H9 (cell line): ENCODE measurements around the gene TRABD2B. TPM values are rescaled to one million over a fixed set of nuclear protein-coding genes. Genes with fewer than 3 reads are reported as not detected.

Source experiments
- DNase-seq: peaks from one replicate; pipeline ENCODE4 v3.0.0-alpha.2; 2017
- H2AFZ ChIP-seq: one replicate; pipeline ENCODE4 v1.6.1; 2013; ENCODE audit warnings: mild to moderate bottlenecking, low read length, control low read depth, moderate library complexity
- H2AK5ac ChIP-seq: 2 replicates; pipeline ENCODE4 v1.6.1; 2013; ENCODE audit warnings: low read length, control low read depth, mixed read lengths; ENCODE audit not compliant: insufficient read length
- H2BK120ac ChIP-seq: one replicate; pipeline ENCODE4 v1.6.1; 2013; ENCODE audit warnings: low read depth, mild to moderate bottlenecking, low read length, control low read depth, inconsistent platforms; ENCODE audit not compliant: poor library complexity, severe bottlenecking
- H2BK12ac ChIP-seq: 2 replicates; pipeline ENCODE4 v1.6.1; 2013; ENCODE audit warnings: low read length, control low read depth, mixed read lengths, low read depth; ENCODE audit not compliant: insufficient read length
- H2BK15ac ChIP-seq: 2 replicates; pipeline ENCODE4 v1.6.1; 2013; ENCODE audit warnings: low read depth, low read length, control low read depth
- H2BK20ac ChIP-seq: one replicate; pipeline ENCODE4 v1.6.1; 2013; ENCODE audit warnings: low read depth, mild to moderate bottlenecking, low read length, control low read depth, inconsistent platforms; ENCODE audit not compliant: poor library complexity, severe bottlenecking
- H2BK5ac ChIP-seq: 2 replicates; pipeline ENCODE4 v1.6.1; 2013; ENCODE audit warnings: low read length, control low read depth, mixed read lengths; ENCODE audit not compliant: insufficient read length
- H3K14ac ChIP-seq: 2 replicates; pipeline ENCODE4 v1.6.1; 2013; ENCODE audit warnings: low read length, control low read depth; ENCODE audit not compliant: insufficient read depth
- H3K18ac ChIP-seq: 2 replicates; pipeline ENCODE4 v1.6.1; 2013; ENCODE audit warnings: low read depth, mild to moderate bottlenecking, mixed read lengths, low read length, control low read depth; ENCODE audit not compliant: insufficient read length
- H3K23ac ChIP-seq: 2 replicates; pipeline ENCODE4 v1.6.1; 2013; ENCODE audit warnings: low read length, control low read depth, mixed read lengths, low read depth; ENCODE audit not compliant: insufficient read length
- H3K23me2 ChIP-seq: 2 replicates; pipeline ENCODE4 v1.6.1; 2013; ENCODE audit warnings: low read depth, mild to moderate bottlenecking, mixed read lengths, low read length, control low read depth; ENCODE audit not compliant: insufficient read length, poor library complexity, severe bottlenecking
- H3K27ac ChIP-seq: 2 replicates; pipeline ENCODE4 v1.5.1; 2013; ENCODE audit warnings: low read length, control low read depth, mixed read lengths, low read depth; ENCODE audit not compliant: insufficient read length
- H3K27me3 ChIP-seq: 2 replicates; pipeline ENCODE4 v1.6.1; 2013; ENCODE audit warnings: low read length, control low read depth, inconsistent platforms; ENCODE audit not compliant: insufficient read depth
- H3K4ac ChIP-seq: 2 replicates; pipeline ENCODE4 v1.6.1; 2013; ENCODE audit warnings: low read depth, mild to moderate bottlenecking, control low read depth, inconsistent platforms, low read length, moderate library complexity
- H3K4me1 ChIP-seq: 2 replicates; pipeline ENCODE4 v1.6.1; 2013; ENCODE audit warnings: low read length, control low read depth, inconsistent platforms; ENCODE audit not compliant: insufficient read depth
- H3K4me2 ChIP-seq: 2 replicates; pipeline ENCODE4 v1.6.1; 2013; ENCODE audit warnings: low read length, control low read depth, mixed read lengths; ENCODE audit not compliant: insufficient read length, insufficient read depth
- H3K56ac ChIP-seq: 2 replicates; pipeline ENCODE4 v1.6.1; 2013; ENCODE audit warnings: low read depth, mild to moderate bottlenecking, mixed read lengths, low read length, control low read depth; ENCODE audit not compliant: insufficient read length
- H3K79me1 ChIP-seq: 2 replicates; pipeline ENCODE4 v1.6.1; 2013; ENCODE audit warnings: low read depth, mild to moderate bottlenecking, moderate library complexity, low read length, control low read depth, inconsistent platforms; ENCODE audit not compliant: insufficient read depth, poor library complexity, severe bottlenecking
- H3K79me2 ChIP-seq: 2 replicates; pipeline ENCODE4 v1.6.1; 2013; ENCODE audit warnings: low read length, control low read depth, inconsistent platforms; ENCODE audit not compliant: insufficient read depth
- H3K9ac ChIP-seq: 2 replicates; pipeline ENCODE4 v1.6.1; 2013; ENCODE audit warnings: low read length, control low read depth, mixed read lengths; ENCODE audit not compliant: insufficient read length; ENCODE audit errors: extremely low read depth
- H3K9me3 ChIP-seq: one replicate; pipeline ENCODE4 v1.6.1; 2013; ENCODE audit warnings: low read depth, low read length, inconsistent platforms; ENCODE audit not compliant: control insufficient read depth
- H3T11ph ChIP-seq: one replicate; pipeline ENCODE4 v1.6.1; 2013; ENCODE audit warnings: mild to moderate bottlenecking, low read length, control low read depth, inconsistent platforms
- H4K20me1 ChIP-seq: one replicate; pipeline ENCODE4 v1.6.1; 2013; ENCODE audit not compliant: control insufficient read depth, insufficient read length, insufficient read depth
- H4K5ac ChIP-seq: 2 replicates; pipeline ENCODE4 v1.6.1; 2013; ENCODE audit warnings: low read depth, mild to moderate bottlenecking, mixed read lengths, low read length, control low read depth; ENCODE audit not compliant: insufficient read length
- H4K8ac ChIP-seq: replicated peaks from 2 replicates; pipeline ENCODE4 v1.6.1; 2013; ENCODE audit warnings: low read length, control low read depth, mixed read lengths, low read depth; ENCODE audit not compliant: insufficient read length
- H4K91ac ChIP-seq: 2 replicates; pipeline ENCODE4 v1.6.1; 2013; ENCODE audit warnings: low read depth, mild to moderate bottlenecking, moderate library complexity, mixed read lengths, low read length, control low read depth; ENCODE audit not compliant: insufficient read length
- H3K27ac Mint-ChIP-seq, 3 experiments: 2 replicates in 2 of 3; 3 replicates in 1 of 3; pipeline ENCODE4 v1.8.0; 2020 to 2021; ENCODE audit warnings: mixed read lengths in 3 of 3, mild to moderate bottlenecking in 1 of 3, moderate library complexity in 1 of 3
- H3K27me3 Mint-ChIP-seq: 2 replicates; pipeline ENCODE4 v1.8.0; 2021; ENCODE audit warnings: low read depth, mild to moderate bottlenecking, moderate library complexity, mixed read lengths
- H3K36me3 Mint-ChIP-seq, 3 experiments: 2 replicates in 2 of 3; 3 replicates in 1 of 3; pipeline ENCODE4 v1.8.0; 2020 to 2021; ENCODE audit warnings: low read depth in 3 of 3, mixed read lengths in 3 of 3; ENCODE audit not compliant: insufficient read depth in 1 of 3
- H3K4me1 Mint-ChIP-seq, 2 experiments: 2 replicates each; pipeline ENCODE4 v1.8.0; 2020; ENCODE audit warnings: mixed read lengths in 2 of 2
- H3K4me3 Mint-ChIP-seq, 2 experiments: 2 replicates in 1 of 2; 3 replicates in 1 of 2; pipeline ENCODE4 v1.8.0; 2020 to 2021; ENCODE audit warnings: mild to moderate bottlenecking in 2 of 2, mixed read lengths in 2 of 2, moderate library complexity in 1 of 2
- H3K9me3 Mint-ChIP-seq, 2 experiments: 2 replicates in 1 of 2; 3 replicates in 1 of 2; pipeline ENCODE4 v1.8.0; 2020; ENCODE audit warnings: mild to moderate bottlenecking in 2 of 2, mixed read lengths in 2 of 2, moderate library complexity in 1 of 2
- WGBS: extraction: QIAGEN DNeasy Blood & Tissue Kit; methylation state at CpG from one replicate; pipeline ENCODE4 v1.1.7; 2013; ENCODE audit warnings: missing lambda C conversion rate, low lambda C conversion rate, mixed read lengths; ENCODE audit not compliant: insufficient read length; ENCODE audit errors: extremely low coverage; 5-methylcytosine and 5-hydroxymethylcytosine counted together
- total RNA-seq: library from RNA; stranded (reverse); gene quantifications from 2 replicates; pipeline ENCODE4 v1.2.1, GENCODE V29; 2021
- TF ChIP-seq, protein P1 (sequence below): fragments of 200-600 bp; sonication (generic); conservative IDR thresholded peaks from 3 replicates; pipeline ENCODE4 v1.8.0; 2021; ENCODE audit warnings: antibody characterized with exemption, mild to moderate bottlenecking

TRABD2B gene
- total RNA-seq, 1 experiment from 2014 or later: 2.3 TPM

DNA sequence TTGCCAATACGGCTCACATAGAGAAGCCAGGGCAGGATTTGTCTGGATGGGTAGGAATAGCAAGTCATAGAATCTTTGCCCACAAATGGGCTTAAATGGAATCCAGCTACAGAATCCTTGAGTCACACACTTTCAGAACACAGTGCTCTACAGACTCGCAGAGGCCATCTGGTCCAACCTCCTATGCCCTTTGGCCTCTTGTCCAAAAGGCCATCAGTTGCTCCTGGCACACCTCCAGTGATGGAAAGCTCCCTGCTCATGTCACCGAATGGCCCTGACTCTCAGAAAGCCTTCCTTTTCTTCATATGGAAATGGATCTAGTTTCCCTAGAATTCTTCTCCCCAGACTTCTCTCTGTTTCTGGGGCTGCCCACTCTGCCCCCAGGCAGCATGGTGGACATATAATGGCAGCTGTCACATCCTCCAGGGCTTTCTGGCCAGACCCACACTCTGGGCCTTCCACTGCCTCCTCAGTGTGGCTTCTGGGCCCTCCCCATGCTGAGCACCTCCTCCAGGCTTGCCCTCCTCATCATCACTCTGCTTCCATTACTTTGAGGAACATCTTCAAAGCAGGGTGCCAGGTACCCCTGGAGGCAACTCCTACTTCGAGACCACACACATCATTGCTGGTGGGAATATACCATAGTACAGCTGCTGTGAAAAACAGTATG, 33.6 kb upstream of the TRABD2B start:
- H3K23ac ChIP-seq: no peak overlapping the region
- H3K56ac ChIP-seq: no peak overlapping the region
- TF ChIP-seq, protein P1, sequence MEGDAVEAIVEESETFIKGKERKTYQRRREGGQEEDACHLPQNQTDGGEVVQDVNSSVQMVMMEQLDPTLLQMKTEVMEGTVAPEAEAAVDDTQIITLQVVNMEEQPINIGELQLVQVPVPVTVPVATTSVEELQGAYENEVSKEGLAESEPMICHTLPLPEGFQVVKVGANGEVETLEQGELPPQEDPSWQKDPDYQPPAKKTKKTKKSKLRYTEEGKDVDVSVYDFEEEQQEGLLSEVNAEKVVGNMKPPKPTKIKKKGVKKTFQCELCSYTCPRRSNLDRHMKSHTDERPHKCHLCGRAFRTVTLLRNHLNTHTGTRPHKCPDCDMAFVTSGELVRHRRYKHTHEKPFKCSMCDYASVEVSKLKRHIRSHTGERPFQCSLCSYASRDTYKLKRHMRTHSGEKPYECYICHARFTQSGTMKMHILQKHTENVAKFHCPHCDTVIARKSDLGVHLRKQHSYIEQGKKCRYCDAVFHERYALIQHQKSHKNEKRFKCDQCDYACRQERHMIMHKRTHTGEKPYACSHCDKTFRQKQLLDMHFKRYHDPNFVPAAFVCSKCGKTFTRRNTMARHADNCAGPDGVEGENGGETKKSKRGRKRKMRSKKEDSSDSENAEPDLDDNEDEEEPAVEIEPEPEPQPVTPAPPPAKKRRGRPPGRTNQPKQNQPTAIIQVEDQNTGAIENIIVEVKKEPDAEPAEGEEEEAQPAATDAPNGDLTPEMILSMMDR: no peak
- no peak overlapping the region for H3K4ac ChIP-seq
- H3K27ac ChIP-seq: no peak overlapping the region
- no peak overlapping the region for H2BK12ac ChIP-seq
- no peak overlapping the region for H3K14ac ChIP-seq
- no peaks in the 10 kb centered on the region for H3K27me3 ChIP-seq
- no peak overlapping the region for H3K4me3 Mint-ChIP-seq
- no peak overlapping the region for H4K91ac ChIP-seq
- H3T11ph ChIP-seq: no peak overlapping the region
- H2AK5ac ChIP-seq: no peak overlapping the region
- no peaks in the 10 kb centered on the region for H3K36me3 Mint-ChIP-seq
- H4K5ac ChIP-seq: no peak overlapping the region
- no peak overlapping the region for H2BK5ac ChIP-seq
- H3K23me2 ChIP-seq: no peaks in the 10 kb centered on the region
- WGBS: no CpG with 5 or more reads among the region's 4 CpGs
- no peaks in the 10 kb centered on the region; a peak in 2 of 5 replicates for H3K9me3 Mint-ChIP-seq
- no peak overlapping the region; a peak in 1 of 7 replicates for H3K27ac Mint-ChIP-seq
- no peaks in the 10 kb centered on the region for H3K79me2 ChIP-seq
- no peak overlapping the region for H2BK15ac ChIP-seq
- peaks cover 42 to 43% of the 10 kb centered on the region in 2 experiments for H3K4me1 Mint-ChIP-seq
- H3K9ac ChIP-seq: no peak overlapping the region
- no peak overlapping the region for H2AFZ ChIP-seq
- DNase-seq: peak; percentile 12
- H4K20me1 ChIP-seq: no peaks in the 10 kb centered on the region
- no peaks in the 10 kb centered on the region for H3K79me1 ChIP-seq
- peaks cover 7% of the 10 kb centered on the region; the same call in 1 of the 2 replicates for H3K4me1 ChIP-seq
- H3K27me3 Mint-ChIP-seq: peaks cover 14% of the 10 kb centered on the region
- no peak overlapping the region for H4K8ac ChIP-seq
- H3K9me3 ChIP-seq: no peaks in the 10 kb centered on the region
- no peak overlapping the region for H3K4me2 ChIP-seq
- no peak overlapping the region for H2BK20ac ChIP-seq
- no peak overlapping the region for H3K18ac ChIP-seq
- no peak overlapping the region for H2BK120ac ChIP-seq
